ENCODE data around the gene C1orf210. TPM values are rescaled to one million over a fixed set of nuclear protein-coding genes. Genes with fewer than 3 reads are reported as not detected.

C1orf210 gene
- total RNA-seq, 2 donors from 2014 or later: 6.6 to 11.7 TPM

DNA sequence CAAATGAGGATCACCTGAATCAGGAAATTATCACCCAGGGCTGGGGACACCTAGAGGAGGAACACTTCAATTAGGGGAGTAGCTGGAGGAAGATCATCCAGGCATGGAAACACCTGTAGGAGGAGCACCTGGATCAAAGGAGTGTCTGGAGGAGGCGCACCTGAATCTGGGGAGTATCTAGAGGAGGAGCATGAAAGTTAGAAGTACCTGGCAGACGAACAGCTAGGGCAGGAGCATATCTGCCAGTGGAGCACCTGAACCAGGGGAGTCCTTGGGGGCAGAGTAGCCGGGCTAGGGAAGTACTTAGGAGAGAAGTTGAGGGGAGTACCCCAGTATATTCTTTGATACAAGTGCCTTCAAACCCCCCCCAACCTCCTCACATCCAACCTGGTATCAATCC is 1.3 kb downstream of the C1orf210 start:
- intact Hi-C loops (cut with DNase I): no loop called here
- Histone ChIP-seq H3K27me3 (no peaks in the 10 kb centered on the region), H3K4me3 (no peak overlapping the region), H3K36me3 (replicated peaks in 1 of 2; ENCODE audit: insufficient read depth in 1 of 2, low read depth in 2 of 2) (no peaks in the 10 kb centered on the region), H3K4me1 (peaks cover 40% of the 10 kb centered on the region), H3K9me3 (no peaks in the 10 kb centered on the region), H3K27ac (peak overlapping the region in 2 of 4 donors; percentile 76 to 88)
- WGBS, 2 donors: 36 to 74% methylated on average over 3 of the region's 3 CpGs
- TF ChIP-seq POLR2A (IDR thresholded peaks at IDR 0.05) (no peak), CTCF (IDR thresholded peaks at IDR 0.05) (no peak)
- DNase-seq (no peak), ATAC-seq (no peak)

DNA sequence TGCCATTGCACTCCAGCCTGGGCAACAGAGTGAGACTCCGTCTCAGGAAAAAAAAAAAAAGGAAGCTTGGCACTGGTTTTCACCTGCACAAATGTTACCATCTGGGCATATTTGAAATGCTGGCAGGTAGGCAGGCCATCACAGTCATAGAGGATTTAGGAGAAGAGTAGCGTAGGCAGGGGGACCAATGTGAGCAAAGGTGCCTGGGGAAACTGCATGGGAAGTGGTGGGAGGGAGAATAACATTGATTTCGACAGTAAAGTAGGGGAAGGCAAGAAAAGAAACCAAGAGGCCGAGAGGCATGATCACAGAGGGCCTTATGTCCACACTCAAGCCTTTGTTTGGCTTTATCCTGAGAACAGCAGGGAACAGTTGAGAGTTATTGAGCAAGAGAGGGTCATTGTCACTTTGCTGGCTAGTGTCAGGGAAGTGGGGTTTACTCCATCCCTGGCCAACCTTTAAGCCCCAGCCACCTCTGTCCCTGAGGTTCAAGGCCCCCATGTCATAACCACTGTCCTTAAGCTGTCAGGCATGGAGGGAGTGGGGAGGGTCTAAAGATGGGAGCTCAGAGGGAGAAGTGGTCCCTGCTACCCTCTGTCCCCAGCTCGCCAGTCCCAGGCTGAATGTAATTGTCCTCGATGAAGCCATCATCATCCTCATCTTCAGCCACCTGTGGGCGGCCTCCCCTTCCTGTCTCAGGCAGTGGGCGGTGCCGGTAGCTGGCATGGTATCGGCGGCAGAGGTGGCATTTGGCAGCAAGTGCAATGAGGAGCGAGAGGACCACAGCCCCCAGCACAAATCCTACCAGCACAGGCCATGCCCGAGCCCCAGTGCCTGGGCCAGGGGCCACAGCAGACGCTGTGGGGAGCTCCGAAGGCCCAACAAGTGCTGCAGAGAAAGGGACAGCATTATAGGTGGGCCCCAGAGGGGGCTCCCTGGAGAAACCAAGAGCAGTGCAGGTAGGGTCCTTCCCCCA is 2.9 kb downstream of the C1orf210 start:
- intact Hi-C loops (cut with DNase I): no loop called here
- no peaks in the 10 kb centered on the region for H3K9me3 ChIP-seq
- H3K27ac ChIP-seq: no peak overlapping the region
- 83 to 90% methylated on average over 8 to 15 of the region's 15 CpGs for whole genome bisulfite sequencing, 2 donors
- TF ChIP-seq CTCF (IDR thresholded peaks at IDR 0.05) (no peak), POLR2A (IDR thresholded peaks at IDR 0.05) (no peak)
- H3K27me3 ChIP-seq: no peaks in the 10 kb centered on the region
- no peaks in the 10 kb centered on the region for H3K36me3 ChIP-seq (replicated peaks in 1 of 2; ENCODE audit: insufficient read depth in 1 of 2, low read depth in 2 of 2)
- DNase-seq (no peak), ATAC-seq (no peak)
- no peak overlapping the region for H3K4me3 ChIP-seq
- H3K4me1 ChIP-seq: peaks cover 37% of the 10 kb centered on the region

- WGBS, 2 donors: 67 to 100% methylated on average over 2 of the region's 2 CpGs
- no peaks in the 10 kb centered on the region for H3K9me3 ChIP-seq
- TF ChIP-seq CTCF (IDR thresholded peaks at IDR 0.05) (no peak), POLR2A (IDR thresholded peaks at IDR 0.05) (no peak)
- H3K27ac ChIP-seq: no peak overlapping the region
- DNase-seq: no peak
- no peaks in the 10 kb centered on the region for H3K36me3 ChIP-seq (replicated peaks in 1 of 2; ENCODE audit: insufficient read depth in 1 of 2, low read depth in 2 of 2)
- no peaks in the 10 kb centered on the region for H3K27me3 ChIP-seq
- H3K4me1 ChIP-seq: peaks cover 45% of the 10 kb centered on the region
- no peak overlapping the region for H3K4me3 ChIP-seq
- ATAC-seq: no peak
- intact Hi-C loops (cut with DNase I): no loop called here
Observed at GRCh38 chr1:43280692-43281091, 4.7 kb downstream of the C1orf210 start.

DNA sequence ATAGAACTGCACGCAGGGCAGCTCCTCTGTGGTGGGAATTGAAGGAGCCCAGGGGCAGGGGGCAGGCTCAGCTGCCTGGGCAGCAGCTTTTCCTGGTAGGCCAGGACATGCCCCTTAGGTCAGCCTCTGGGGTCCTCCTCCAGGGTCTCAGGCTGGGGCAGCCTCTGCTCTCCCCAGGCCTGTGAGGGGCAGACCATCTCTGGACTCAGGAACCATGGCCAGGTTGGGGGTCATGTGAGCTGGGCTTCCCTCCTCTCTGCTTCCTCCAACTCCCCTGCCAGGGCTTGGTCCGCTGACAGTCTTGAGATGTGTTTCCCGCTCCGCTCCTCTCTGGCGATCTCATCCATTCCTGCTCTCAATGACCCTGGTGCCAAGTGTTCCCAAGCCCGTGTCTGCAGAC is 5.7 kb downstream of the C1orf210 start:
- Histone ChIP-seq H3K36me3 (replicated peaks in 1 of 2; ENCODE audit: insufficient read depth in 1 of 2, low read depth in 2 of 2) (no peaks in the 10 kb centered on the region), H3K4me1 (peaks cover 49% of the 10 kb centered on the region), H3K4me3 (no peak overlapping the region), H3K27ac (no peak overlapping the region), H3K27me3 (no peaks in the 10 kb centered on the region), H3K9me3 (no peaks in the 10 kb centered on the region)
- TF ChIP-seq CTCF (IDR thresholded peaks at IDR 0.05) (no peak), POLR2A (IDR thresholded peaks at IDR 0.05) (no peak)
- WGBS, 2 donors: 90% methylated on average over 4 to 6 of the region's 6 CpGs
- ATAC-seq: no peak
- intact Hi-C loops (cut with DNase I): no loop called here
- no peak for DNase-seq
